Jurkat, Clone E6-1 (cell line): Measurements from ENCODE around the gene PLCZ1.
"Not testable (repeated sequence)": the region's sequence is repeated elsewhere in the genome, so short reads cannot be mapped to it uniquely, and the experiment has no call there.

Experiments
- DNase-seq: peaks from one replicate; pipeline ENCODE4 v3.0.0-alpha.2; 2011; ENCODE audit warnings: low read depth, low spot score
- H3K4me3 ChIP-seq: 2 replicates; pipeline ENCODE4 v1.5.1; 2011; ENCODE audit warnings: mild to moderate bottlenecking, low read length, control low read depth, moderate library complexity

PLCZ1 gene

DNA sequence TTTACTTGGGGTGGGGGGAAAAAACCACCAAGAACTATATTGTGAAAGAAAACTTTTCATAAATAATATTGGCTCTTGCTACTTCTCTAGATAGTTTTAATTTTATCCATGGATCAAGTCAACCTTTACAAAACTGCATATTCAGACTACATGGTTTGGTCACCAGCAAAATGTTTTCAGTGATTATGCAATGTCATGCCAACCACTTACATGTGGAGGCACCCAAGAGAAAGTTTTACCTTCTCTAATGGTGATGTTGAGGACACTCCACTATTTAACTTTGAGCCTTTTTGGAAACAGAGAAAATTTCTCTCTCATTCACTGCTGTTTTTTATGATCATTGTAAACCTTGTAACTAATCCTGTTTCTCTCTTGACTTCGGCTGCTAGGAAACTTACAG is 21.6 kb downstream of the PLCZ1 start:
- no peak for DNase-seq
- no peak overlapping the region for H3K4me3 ChIP-seq

DNA sequence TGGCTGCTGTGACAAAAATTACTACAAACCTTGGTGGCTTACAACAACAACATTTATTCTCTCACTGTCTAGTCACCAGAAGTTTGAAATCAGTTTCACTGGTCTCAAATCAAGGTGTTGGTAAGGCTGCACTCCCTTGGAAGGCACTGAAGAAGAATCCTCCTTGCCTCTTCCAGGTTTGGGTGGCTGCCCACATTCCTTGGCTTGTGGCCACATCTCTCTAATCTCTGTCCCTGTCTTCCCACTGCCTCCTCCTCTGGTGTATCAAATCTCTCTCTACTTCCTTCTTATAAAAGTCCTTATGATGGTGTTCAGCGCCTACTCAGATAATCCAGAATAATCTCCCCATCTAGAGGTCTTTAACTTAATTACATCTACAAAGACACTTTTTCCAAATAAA is 31.0 kb downstream of the PLCZ1 start:
- H3K4me3 ChIP-seq, result no peak overlapping the region
- DNase-seq, result no peak

DNA sequence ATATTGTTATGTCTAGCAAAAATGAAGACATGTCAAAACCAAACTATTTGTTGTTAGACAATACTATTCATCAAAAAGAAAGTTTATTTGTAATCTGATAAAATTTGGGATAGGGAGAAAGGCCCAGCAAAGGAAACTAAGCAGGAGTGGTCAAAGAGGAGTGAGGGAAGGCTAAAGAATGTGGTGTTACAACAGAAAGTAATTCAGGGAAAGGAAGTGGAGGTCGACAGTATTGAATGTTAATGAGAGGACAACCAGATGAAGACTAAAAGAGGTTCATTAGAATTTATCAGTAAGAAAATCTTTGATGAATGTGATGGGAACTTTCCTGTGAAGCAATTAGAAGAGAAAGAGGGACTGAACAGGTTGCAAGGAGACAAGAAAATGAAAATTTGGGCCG is 33.9 kb downstream of the PLCZ1 start:
- no peak overlapping the region for H3K4me3 ChIP-seq
- DNase-seq, result no peak

DNA sequence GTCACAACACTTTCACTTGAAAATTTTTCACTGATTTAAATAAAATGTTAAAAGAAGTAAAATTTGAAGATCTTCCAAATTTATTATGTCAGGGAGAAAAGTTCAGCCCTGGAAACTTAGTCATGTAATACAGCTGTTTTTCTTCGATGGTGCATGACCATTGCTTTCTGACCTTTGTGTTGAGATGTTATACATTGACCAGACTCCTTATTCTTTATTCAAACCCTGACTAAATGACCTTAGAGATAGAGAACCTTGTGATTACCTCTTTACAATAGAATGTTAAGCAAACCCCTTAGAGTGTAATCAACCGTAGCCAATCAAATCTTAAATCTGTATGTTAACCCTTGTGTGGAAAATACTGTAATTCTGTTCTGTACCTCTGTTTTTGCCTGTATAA is 34.5 kb downstream of the PLCZ1 start:
- H3K4me3 ChIP-seq, result no peak overlapping the region
- DNase-seq, result no peak

DNA sequence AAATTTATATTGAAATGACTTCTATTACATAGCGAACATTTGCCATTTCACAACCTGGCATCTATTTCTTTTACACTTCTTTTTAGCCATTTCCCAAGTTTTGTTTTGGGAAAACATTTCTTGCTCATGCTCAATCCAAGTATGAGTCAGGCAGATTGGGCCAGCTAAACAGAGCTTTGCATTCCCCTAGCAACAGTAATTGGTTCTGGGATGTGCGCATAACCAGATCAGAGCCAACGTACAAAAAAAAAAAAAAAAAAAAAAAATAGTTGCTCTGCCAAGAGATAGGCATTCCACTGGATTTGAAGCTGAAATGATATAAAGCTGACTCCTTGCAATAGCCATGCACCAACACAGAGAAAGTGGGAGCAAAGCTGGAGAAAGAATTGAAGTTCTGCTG is 37.5 kb downstream of the PLCZ1 start:
- DNase-seq, result no peak
- H3K4me3 ChIP-seq, result no peak overlapping the region

DNA sequence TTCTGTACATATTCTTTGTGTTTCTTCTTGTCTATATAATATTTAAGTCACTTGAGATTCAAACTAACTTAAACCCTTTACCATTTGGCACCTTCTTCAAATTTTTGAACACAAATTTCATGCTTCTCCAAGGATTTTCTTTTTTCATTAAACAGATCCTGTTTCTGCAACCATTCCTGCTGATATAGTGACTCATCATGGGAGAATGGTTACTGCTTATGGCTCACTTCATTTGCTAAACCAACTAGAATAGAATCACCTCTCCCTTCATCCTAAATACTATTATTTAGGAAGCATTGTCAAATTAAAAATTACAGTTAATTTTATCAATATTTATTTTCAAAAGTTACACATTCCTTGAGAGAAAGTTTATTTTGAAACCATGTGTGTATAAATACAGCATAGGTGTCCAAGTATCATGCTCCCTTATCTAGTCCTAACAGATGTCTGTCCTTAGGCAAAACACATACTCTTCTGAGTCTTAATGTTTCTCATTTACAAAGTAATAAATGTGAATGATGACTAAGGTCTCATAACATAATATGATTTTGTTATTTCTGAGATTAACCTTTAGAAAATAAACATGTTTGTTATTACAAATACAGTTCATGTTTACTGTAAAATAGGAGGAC is 40.7 kb downstream of the PLCZ1 start:
- no peak overlapping the region for H3K4me3 ChIP-seq
- no peak for DNase-seq

DNA sequence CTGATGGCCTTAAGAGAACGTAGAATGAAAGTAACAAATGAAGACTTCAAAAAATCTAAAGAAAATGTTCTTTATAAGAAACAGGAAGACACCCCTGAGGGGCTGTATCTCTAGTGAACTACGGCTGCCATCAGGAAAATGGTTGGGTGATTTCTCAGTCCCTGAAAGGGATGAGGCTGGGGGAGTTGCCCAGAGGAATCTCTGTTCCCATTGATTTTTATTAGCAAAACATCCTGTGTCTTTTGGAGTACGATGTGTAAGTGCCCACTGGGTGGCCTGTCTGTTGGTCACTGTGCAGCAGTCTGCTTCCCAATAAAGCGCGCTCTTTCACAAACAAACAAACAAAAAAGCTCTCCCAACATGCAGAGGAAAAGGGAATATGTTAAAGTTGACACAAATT is 43.8 kb downstream of the PLCZ1 start:
- not testable (repeated sequence) for H3K4me3 ChIP-seq

DNA sequence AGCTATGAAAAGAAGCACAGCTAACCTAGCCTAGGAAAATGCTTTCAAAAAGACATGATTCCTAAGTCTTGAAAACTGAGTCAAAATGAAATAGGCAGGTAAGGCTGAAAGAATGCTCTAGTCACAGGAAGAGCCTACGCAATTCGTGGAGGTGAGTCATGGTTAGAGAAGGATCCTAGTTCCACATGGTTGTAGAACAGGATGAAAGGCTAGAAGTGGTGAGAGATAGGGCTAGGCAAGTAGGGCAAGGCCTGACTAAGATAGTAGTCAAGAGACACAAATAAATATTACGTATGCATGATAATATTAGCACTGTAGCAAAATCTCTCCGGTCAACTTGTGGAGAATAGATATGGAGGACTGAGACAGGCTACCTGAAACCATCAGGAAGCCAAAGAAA is 47.2 kb downstream of the PLCZ1 start:
- no peak for DNase-seq
- H3K4me3 ChIP-seq, result no peak overlapping the region

More for the DNA sequence above, 43.8 kb downstream of the PLCZ1 start:
- not testable (repeated sequence) for DNase-seq

DNA sequence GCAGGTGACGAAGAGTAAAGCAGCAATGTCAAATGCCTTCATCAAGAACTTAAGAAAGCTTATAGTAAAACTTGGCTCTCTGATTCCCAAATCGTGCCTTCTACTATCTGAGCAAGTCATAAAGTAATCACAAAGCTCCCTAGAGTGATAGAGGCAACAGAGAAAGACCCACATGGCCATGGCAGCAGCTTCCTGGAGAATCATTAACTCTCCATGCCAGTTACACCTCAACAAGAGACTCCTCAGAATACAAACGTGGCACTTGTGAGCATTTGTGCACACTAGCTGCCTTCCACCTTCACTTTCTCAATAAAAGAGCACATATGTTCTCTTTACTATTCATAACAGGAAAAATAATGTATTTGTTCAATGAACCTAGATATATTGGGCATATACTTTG is 48.0 kb downstream of the PLCZ1 start:
- no peak for DNase-seq
- no peak overlapping the region for H3K4me3 ChIP-seq

DNA sequence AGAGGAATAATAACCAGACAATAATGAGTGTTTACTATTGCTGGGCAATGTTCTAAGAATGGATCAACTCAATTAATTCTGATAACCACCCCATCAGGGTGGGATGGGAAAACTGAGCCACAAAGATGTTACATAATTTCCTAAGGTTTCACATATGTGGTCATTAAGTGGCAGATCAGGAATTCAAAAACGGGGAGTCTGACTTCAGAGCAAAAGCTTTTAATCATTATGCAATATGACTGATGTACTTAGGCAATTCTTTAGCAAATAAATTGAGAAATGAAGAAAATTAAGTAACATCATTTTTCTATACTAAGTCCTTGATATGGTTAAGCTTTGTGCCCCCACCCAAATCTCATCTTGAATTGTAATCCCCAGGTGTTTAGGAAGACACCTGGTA is 53.4 kb downstream of the PLCZ1 start:
- DNase-seq, result no peak
- no peak overlapping the region for H3K4me3 ChIP-seq

DNA sequence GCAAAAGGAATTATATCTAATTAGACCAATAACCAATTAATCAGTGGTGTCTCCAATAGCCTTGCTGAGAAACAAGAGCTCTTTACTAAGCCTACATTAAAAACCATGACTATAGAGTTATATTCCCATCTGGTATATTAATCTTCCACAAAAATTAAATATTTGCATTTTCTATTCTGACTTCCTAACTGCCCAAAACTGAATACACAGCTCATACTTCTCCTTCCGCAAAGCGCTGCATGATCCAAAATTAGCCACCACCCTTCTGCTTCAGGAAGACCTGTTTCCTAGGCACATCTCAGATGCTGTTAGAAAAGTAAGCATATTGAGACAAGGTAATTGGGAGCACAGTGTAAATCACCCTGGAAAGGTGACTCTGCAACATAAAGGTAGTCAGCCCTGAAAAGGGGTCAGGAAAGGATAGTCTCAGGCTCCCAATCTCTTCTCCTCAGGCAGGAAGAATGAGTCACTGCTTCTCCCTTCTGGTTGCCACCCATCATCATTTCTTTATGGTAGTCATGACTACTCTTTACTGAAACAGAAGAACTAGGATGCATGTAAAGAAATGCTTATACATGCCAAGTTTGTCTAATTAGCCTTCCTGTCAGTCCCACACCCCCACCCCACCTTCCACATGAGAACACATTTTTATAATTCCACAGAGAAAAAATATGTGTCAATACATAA is 54.3 kb downstream of the PLCZ1 start:
- no peak for DNase-seq
- no peak overlapping the region for H3K4me3 ChIP-seq

DNA sequence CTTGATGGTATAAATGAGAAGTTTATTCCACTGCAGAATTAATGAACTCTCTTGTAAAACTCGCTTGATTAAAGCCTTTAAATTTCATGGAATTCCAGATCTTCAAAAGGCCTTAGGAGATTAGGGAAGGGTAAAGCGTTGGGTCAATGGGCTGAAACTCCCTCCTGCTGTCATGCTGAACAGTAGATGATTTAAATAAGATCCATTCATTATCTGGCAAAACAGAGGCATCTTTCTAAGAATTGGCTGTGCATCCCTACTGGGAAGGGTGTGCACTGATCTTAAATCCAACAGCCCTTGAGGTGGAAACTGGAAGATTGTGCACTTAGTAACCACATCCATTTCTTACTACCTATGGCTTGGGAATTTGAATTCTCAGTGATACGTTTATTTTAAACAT is 56.0 kb downstream of the PLCZ1 start:
- no peak for DNase-seq

DNA sequence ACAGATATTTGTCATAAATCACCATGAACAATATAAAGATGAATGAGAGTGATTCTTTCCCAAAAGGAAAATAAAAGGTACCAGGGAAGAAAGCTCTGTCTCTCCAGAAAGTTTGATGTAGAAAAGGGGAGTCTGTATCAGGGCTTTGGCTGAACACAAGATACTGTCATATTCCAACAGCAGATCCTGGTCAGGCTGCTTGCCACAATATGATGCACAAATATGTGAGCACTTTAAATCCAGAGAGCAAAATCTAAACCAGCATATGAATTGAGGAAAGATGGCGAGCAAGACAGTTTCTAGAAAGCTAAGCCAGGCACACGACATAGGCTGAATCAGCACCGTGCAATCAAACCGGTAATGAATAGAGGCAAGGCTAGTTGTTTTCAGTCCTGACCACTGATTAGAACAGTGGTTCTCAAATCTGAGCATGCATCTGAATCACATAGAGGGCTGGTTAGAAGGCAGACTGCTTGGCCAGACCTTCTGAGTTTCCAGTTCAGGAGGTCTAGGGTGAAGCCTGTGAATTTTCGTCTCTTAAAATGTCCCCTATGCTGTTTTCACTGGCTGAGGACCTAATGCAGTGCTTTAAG is 60.7 kb downstream of the PLCZ1 start:
- no peak overlapping the region for H3K4me3 ChIP-seq
- DNase-seq, result no peak

More for the DNA sequence above, 56.0 kb downstream of the PLCZ1 start:
- H3K4me3 ChIP-seq, result no peak overlapping the region

DNA sequence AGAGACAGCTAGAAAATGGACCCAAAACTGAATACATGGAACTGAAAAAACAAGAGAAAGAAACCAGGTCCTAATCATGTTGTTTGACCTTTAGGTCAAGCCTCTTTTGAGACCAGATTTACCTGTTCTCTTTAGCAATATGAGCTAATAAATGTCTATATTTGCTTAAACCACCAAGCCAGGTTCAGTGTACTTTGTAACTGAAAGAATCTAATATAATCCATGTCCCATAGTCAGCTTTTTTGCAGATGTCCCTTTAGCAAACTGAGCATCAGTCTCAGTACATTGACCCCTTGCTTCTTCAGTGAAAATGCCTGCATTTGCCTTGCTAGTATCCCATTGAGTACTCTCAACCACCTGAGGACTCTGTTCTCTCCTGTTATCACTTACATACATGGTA is 61.7 kb downstream of the PLCZ1 start:
- H3K4me3 ChIP-seq, result no peak overlapping the region
- no peak for DNase-seq

DNA sequence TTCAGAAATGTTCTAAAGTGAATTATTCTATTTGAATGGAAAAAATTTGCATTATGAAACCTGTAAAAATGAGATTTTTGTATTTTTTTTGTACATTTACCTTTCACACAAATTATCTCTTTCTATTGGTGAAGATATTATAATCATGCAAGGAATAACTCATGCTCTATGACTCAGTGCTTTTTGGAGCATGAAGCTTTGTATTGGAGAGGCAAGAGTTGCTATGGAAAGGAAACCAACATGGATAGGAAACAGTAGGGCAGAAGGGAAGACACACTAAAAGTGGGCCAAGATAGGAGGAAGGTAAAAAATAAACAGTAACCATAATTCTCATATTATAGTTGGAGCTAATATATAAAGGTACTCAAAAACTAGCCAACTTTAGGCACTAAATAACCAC is 79.0 kb downstream of the PLCZ1 start:
- DNase-seq, result no peak
- H3K4me3 ChIP-seq, result no peak overlapping the region

DNA sequence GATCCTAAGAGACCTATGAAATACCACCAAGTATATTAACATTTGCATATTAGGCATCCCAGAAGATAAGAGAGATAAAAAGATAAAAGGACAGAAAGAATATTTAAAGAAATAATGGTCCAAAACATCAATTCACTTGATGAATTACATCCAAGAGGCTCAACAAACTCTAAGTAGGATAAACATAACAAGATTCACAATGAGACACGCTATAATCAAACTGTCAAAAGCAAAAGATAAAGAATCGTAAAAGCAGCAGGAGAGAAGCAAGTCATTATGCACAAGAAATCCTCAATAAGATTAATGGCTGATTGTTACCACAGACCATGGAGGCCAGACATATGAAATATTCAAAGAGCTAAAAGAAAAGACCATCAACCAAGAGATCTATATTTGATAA is 79.6 kb downstream of the PLCZ1 start:
- H3K4me3 ChIP-seq, result no peak overlapping the region
- DNase-seq, result no peak

DNA sequence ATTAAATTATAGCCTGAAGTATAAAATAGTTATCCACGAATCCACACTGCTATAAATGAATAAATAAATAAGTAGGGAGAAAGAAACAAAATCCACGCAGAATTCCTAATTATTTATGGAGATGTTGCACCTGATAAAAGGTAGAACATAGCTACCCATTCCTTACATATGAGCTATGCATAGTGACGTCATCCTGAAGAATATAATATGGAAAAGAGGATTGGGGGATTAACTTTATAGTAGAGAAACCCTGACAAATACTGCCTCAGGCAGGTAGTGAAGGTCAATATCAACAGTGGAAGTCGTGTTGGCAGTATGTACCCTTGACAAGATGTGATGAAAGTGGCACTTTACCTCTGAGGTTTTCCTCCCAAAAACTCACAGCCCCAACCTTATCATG is 82.5 kb downstream of the PLCZ1 start:
- H3K4me3 ChIP-seq, result no peak overlapping the region
- DNase-seq, result no peak

DNA sequence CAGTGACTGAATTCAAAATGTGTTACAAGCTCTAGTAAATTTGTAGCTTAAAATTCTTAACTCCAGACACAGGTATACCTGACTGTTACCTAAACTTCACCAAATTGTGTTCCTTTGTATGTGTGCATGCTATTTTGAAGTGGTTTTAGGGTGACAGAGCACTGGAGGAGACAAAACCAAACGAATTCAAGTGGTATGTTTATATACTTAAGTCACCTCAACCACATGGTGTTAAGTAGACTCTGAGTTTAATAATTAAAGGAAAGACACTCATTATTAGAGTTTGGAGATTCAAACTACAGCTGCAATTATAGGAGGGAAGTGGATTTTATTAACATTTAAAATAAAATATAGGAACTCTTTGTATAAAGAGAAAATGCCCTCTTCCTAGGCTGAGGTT is 84.3 kb downstream of the PLCZ1 start:
- H3K4me3 ChIP-seq, result no peak overlapping the region
- DNase-seq, result no peak

DNA sequence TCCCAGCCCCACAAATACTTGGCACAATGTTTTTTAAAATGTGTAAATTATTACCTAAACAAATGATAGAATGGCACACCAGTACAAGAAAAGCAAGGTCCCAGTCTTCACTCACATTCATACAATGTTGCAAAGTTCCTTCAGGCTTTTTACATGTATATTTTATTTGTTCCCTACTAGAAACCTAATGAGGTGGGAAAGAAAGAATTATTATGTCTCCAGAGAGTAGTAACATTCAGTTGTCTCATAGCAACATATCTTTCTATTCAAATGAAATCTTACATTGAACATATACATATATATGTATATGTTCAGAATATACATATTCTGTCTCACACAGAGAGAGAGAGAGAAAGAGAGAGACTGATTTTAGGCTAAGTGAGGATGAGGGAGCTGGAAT is 85.2 kb downstream of the PLCZ1 start:
- DNase-seq, result no peak
- no peak overlapping the region for H3K4me3 ChIP-seq

DNA sequence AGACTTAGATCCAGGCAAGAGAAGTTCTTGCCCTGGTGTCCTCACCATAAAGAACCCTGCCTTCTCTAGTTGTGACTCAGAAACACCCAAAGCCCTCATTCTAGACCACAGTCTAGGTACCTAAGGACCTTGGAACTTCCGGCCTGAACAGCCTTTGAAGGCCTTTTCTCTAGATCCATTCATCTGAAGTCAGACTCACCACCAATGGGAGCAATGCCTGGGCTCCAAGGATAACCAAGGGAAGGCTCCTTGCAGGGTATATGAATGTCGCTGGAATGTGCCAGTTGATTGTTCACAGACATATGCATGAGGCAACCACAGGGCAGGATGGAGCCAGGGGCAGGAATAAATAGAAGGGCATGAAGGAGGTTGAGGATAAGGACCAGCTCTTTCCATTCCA is 86.3 kb downstream of the PLCZ1 start:
- no peak overlapping the region for H3K4me3 ChIP-seq
- no peak for DNase-seq
